ENCODE results near the gene ZFP90.

ZFP90 gene

GRCh38 chr16:68563631-68564381 lies 24.7 kb downstream of the ZFP90 start:
- TF ChIP-seq EZH2phosphoT487 (conservative IDR thresholded peaks at IDR 0.05; ENCODE audit: low read length) (no peak), CTCF (IDR thresholded peaks at IDR 0.05; ENCODE audit: insufficient read depth, low read length, poor library complexity, severe bottlenecking) (no peak)
- Histone ChIP-seq H3K9ac (ENCODE audit: low read length) (no peak overlapping the region), H3K9me2 (replicated peaks; ENCODE audit: insufficient read depth, low read length) (no peaks in the 10 kb centered on the region), H3K9me3 (ENCODE audit: insufficient read depth, low read length) (peaks cover 88% of the 10 kb centered on the region), H3K4me2 (ENCODE audit: low read depth, low read length, poor library complexity, severe bottlenecking) (no peak overlapping the region), H3K4me3 (ENCODE audit: insufficient read depth, low read length, poor library complexity, severe bottlenecking) (no peak overlapping the region), H3K79me2 (ENCODE audit: insufficient read depth, low read length) (no peaks in the 10 kb centered on the region), H4K20me1 (ENCODE audit: low read depth, low read length) (no peaks in the 10 kb centered on the region), H2AFZ (ENCODE audit: low read depth, low read length, severe bottlenecking) (no peak overlapping the region), H3F3A (ENCODE audit: insufficient read depth) (no peaks in the 10 kb centered on the region), H3K27ac (ENCODE audit: low read depth, low read length) (no peak overlapping the region), H3K27me3 (ENCODE audit: low read length) (no peaks in the 10 kb centered on the region), H3K36me3 (ENCODE audit: low read length) (peaks cover 36% of the 10 kb centered on the region)

GRCh38 chr16:68564382-68564985 lies 25.4 kb downstream of the ZFP90 start:
- no peak overlapping the region for H3K9ac ChIP-seq (ENCODE audit: low read length)
- H3K9me3 ChIP-seq (ENCODE audit: insufficient read depth, low read length) = peaks cover 86% of the 10 kb centered on the region
- no peak overlapping the region for H3K4me2 ChIP-seq (ENCODE audit: low read depth, low read length, poor library complexity, severe bottlenecking)
- no peaks in the 10 kb centered on the region for H3K79me2 ChIP-seq (ENCODE audit: insufficient read depth, low read length)
- H3K9me2 ChIP-seq (replicated peaks; ENCODE audit: insufficient read depth, low read length) = no peaks in the 10 kb centered on the region
- no peak overlapping the region for H2AFZ ChIP-seq (ENCODE audit: low read depth, low read length, severe bottlenecking)
- H3F3A ChIP-seq (ENCODE audit: insufficient read depth) = no peaks in the 10 kb centered on the region
- TF ChIP-seq CTCF (IDR thresholded peaks at IDR 0.05; ENCODE audit: insufficient read depth, low read length, poor library complexity, severe bottlenecking) = no peak
- TF ChIP-seq EZH2phosphoT487 (conservative IDR thresholded peaks at IDR 0.05; ENCODE audit: low read length) = no peak
- no peak overlapping the region for H3K4me3 ChIP-seq (ENCODE audit: insufficient read depth, low read length, poor library complexity, severe bottlenecking)
- H4K20me1 ChIP-seq (ENCODE audit: low read depth, low read length) = no peaks in the 10 kb centered on the region
- no peak overlapping the region for H3K27ac ChIP-seq (ENCODE audit: low read depth, low read length)
- H3K36me3 ChIP-seq (ENCODE audit: low read length) = peaks cover 31% of the 10 kb centered on the region
- H3K27me3 ChIP-seq (ENCODE audit: low read length) = no peaks in the 10 kb centered on the region

- Histone ChIP-seq H3F3A (ENCODE audit: insufficient read depth) (no peaks in the 10 kb centered on the region), H3K27me3 (ENCODE audit: low read length) (no peaks in the 10 kb centered on the region), H3K36me3 (ENCODE audit: low read length) (no peaks in the 10 kb centered on the region), H3K4me3 (ENCODE audit: insufficient read depth, low read length, poor library complexity, severe bottlenecking) (no peak overlapping the region), H3K4me2 (ENCODE audit: low read depth, low read length, poor library complexity, severe bottlenecking) (no peak overlapping the region), H3K9me2 (replicated peaks; ENCODE audit: insufficient read depth, low read length) (no peaks in the 10 kb centered on the region), H3K9me3 (ENCODE audit: insufficient read depth, low read length) (peaks cover 32% of the 10 kb centered on the region), H3K9ac (ENCODE audit: low read length) (no peak overlapping the region), H2AFZ (ENCODE audit: low read depth, low read length, severe bottlenecking) (no peak overlapping the region), H3K27ac (ENCODE audit: low read depth, low read length) (no peak overlapping the region), H3K79me2 (ENCODE audit: insufficient read depth, low read length) (no peaks in the 10 kb centered on the region), H4K20me1 (ENCODE audit: low read depth, low read length) (no peaks in the 10 kb centered on the region)
- TF ChIP-seq EZH2phosphoT487 (conservative IDR thresholded peaks at IDR 0.05; ENCODE audit: low read length) (no peak), CTCF (IDR thresholded peaks at IDR 0.05; ENCODE audit: insufficient read depth, low read length, poor library complexity, severe bottlenecking) (no peak)
Measured at GRCh38 chr16:68574479-68574878, 35.4 kb downstream of the ZFP90 start.
